Stomach (tissue), 9 donors: Measurements from ENCODE around the gene GNLY. TPM values are rescaled to one million over a fixed set of nuclear protein-coding genes. Genes with fewer than 3 reads are reported as not detected.
A peak's percentile ranks its signal among the peaks of the same experiment; 100 is the strongest.

Experiments
- DNase-seq, 2 donors: peaks; one replicate each; pipeline versions ENCODE4 v3.0.0 to v3.0.0-alpha.2; 2013 to 2019
- H3K27ac ChIP-seq, 5 donors: fragments of 200-600 bp in 4 of 5; sonication (generic) in 4 of 5; one replicate each; pipeline ENCODE4 v1.5.1; 2013 to 2019; ENCODE audit warnings: mild to moderate bottlenecking in 1 of 5, moderate library complexity in 1 of 5
- H3K27me3 ChIP-seq, 3 donors: fragments of 200-600 bp; sonication (generic); one replicate each; pipeline ENCODE4 v1.5.1; 2017 to 2019; ENCODE audit warnings: mixed run types in 1 of 3
- H3K36me3 ChIP-seq, 4 donors: fragments of 200-600 bp; sonication (generic); 1 replicate in 3 of 4; 2 replicates in 1 of 4; pipeline ENCODE4 v1.5.1; 2016 to 2019
- H3K4me1 ChIP-seq, 4 donors: fragments of 200-600 bp; sonication (generic); one replicate each; pipeline ENCODE4 v1.5.1; 2016 to 2019
- H3K4me3 ChIP-seq, 4 donors: fragments of 200-600 bp; sonication (generic) in 3 of 4; one replicate each; pipeline ENCODE4 v1.5.1; 2016 to 2019; ENCODE audit warnings: mild to moderate bottlenecking in 1 of 4
- H3K9me3 ChIP-seq, 4 donors: fragments of 200-600 bp; sonication (generic); one replicate each; pipeline ENCODE4 v1.5.1; 2016 to 2019
- EP300 ChIP-seq: sonication (generic); formaldehyde crosslinking; IDR thresholded peaks from one replicate; pipeline ENCODE4 v1.6.1; 2017; ENCODE audit warnings: antibody characterized with exemption
- POLR2A ChIP-seq, 4 donors: fragments of 450-650 bp; IDR thresholded peaks; one replicate each; pipeline ENCODE4 v1.6.1; 2016; ENCODE audit warnings: antibody characterized with exemption in 4 of 4, control low read depth in 2 of 4, mild to moderate bottlenecking in 1 of 4, moderate library complexity in 1 of 4
- POLR2AphosphoS5 ChIP-seq, 3 donors: sonication (generic); formaldehyde crosslinking; IDR thresholded peaks; one replicate each; pipeline ENCODE4 v1.6.1; 2016; ENCODE audit warnings: antibody characterized with exemption in 3 of 3
- WGBS, 5 donors: extraction: QIAGEN DNeasy Blood & Tissue Kit in 3 of 5; methylation state at CpG; one replicate each; pipeline versions ENCODE4 v1.1.5 to v1.1.7; 2013 to 2018; 5-methylcytosine and 5-hydroxymethylcytosine counted together
- intact Hi-C: fragments of 100-400 bp; cut with DNase I; formaldehyde crosslinking; loops from one replicate; pipeline ENCODE4 v1.15.1; 2023; ENCODE audit warnings: low total_unique reads
- polyA plus RNA-seq, 3 donors: library from polyadenylated mRNA; stranded (reverse); fragments of 200-250 nt; gene quantifications; one replicate each; pipeline ENCODE4 v1.2.3, GENCODE V29; 2013
- total RNA-seq, 5 donors: library from RNA; depleted of rRNA; stranded (reverse); fragments of >200 nt; gene quantifications; one replicate each; pipeline versions ENCODE4 v1.1.0 to v1.2.3, GENCODE V29; 2014 to 2016
- TF ChIP-seq, protein P1 (sequence below), 7 experiments: fragments of 450-650 bp in 4 of 7; fragments of 200-600 bp in 3 of 7; sonication (generic) in 3 of 7; IDR thresholded peaks; one replicate each; pipeline ENCODE4 v1.5.1; 2016 to 2019; ENCODE audit warnings: antibody characterized with exemption in 7 of 7, control low read depth in 2 of 7, mild to moderate bottlenecking in 1 of 7
- donor health status: healthy with polysubstance abuse.
- donor health status: Bipolar disorder and iron deficiency.
- donor health status: healthy.

GNLY gene
- total and polyA plus RNA-seq, 8 donors: 0.72 to 5.8 (median 1.7) TPM; not detected in 3

DNA sequence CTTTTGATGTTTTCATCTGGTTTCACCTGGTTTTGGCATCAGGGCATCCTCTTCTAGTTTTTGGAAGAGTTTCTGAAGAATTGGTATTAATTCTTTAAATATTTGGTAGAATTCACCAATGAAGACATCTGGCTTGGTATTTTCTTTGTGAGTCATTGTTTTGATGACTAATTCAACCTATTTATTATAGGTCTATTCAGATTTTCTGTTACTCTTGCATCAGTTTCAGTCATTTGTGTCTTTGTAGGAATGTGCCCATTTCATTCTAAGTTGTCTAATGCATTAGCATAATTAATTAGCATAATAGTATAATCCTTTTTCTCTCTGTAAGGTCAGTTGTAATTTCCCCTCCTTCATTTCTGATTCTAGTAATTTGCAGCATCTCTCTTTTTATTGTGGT, 8.0 kb downstream of the GNLY start:
- H3K27ac ChIP-seq: no peak overlapping the region
- DNase-seq: no peak
- no peak overlapping the region for H3K4me3 ChIP-seq
- H3K9me3 ChIP-seq: no peaks in the 10 kb centered on the region
- peaks cover 24 to 44% (median 26%) of the 10 kb centered on the region in 4 donors for H3K4me1 ChIP-seq
- intact Hi-C loops: no loop called here
- H3K36me3 ChIP-seq: no peaks in the 10 kb centered on the region
- TF ChIP-seq POLR2A (IDR thresholded peaks at IDR 0.05) (no peak), POLR2AphosphoS5 (IDR thresholded peaks at IDR 0.05) (no peak), EP300 (no peak)
- TF ChIP-seq, protein P1, sequence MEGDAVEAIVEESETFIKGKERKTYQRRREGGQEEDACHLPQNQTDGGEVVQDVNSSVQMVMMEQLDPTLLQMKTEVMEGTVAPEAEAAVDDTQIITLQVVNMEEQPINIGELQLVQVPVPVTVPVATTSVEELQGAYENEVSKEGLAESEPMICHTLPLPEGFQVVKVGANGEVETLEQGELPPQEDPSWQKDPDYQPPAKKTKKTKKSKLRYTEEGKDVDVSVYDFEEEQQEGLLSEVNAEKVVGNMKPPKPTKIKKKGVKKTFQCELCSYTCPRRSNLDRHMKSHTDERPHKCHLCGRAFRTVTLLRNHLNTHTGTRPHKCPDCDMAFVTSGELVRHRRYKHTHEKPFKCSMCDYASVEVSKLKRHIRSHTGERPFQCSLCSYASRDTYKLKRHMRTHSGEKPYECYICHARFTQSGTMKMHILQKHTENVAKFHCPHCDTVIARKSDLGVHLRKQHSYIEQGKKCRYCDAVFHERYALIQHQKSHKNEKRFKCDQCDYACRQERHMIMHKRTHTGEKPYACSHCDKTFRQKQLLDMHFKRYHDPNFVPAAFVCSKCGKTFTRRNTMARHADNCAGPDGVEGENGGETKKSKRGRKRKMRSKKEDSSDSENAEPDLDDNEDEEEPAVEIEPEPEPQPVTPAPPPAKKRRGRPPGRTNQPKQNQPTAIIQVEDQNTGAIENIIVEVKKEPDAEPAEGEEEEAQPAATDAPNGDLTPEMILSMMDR (IDR thresholded peaks at IDR 0.05): no peak
- peaks cover 0 to 4% (median 0%) of the 10 kb centered on the region in 3 donors for H3K27me3 ChIP-seq

DNA sequence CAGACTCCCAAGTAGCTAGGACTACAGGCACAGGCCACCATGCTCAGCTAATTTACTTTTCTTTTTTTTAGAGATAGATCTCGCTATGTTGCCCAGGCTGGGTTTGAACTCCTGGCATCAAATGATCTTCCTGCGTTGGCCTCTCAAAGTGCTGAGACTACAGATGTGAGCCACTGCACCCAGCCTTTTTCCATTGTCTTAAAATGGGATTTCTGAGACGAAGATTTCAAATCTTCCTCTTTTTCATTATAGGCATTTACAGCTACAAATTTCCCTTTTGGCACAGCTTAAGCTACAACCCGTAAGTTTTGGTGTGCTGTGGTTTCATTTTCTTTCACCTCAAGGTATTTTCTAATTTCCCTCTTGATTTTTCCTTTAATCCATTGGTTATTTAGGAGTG, 8.6 kb downstream of the GNLY start:
- TF ChIP-seq, protein P1 (IDR thresholded peaks at IDR 0.05): no peak
- TF ChIP-seq EP300 (no peak), POLR2A (IDR thresholded peaks at IDR 0.05) (no peak), POLR2AphosphoS5 (IDR thresholded peaks at IDR 0.05) (no peak)
- 72 to 77% (median 74%) methylated on average over 4 of the region's 4 CpGs for WGBS, 5 donors
- Histone ChIP-seq H3K27me3 (no peaks in the 10 kb centered on the region), H3K36me3 (no peaks in the 10 kb centered on the region), H3K4me1 (peaks cover 30 to 50% (median 32%) of the 10 kb centered on the region in 4 donors), H3K9me3 (no peaks in the 10 kb centered on the region), H3K27ac (no peak overlapping the region), H3K4me3 (no peak overlapping the region)
- intact Hi-C loops: no loop called here
- DNase-seq: no peak

DNA sequence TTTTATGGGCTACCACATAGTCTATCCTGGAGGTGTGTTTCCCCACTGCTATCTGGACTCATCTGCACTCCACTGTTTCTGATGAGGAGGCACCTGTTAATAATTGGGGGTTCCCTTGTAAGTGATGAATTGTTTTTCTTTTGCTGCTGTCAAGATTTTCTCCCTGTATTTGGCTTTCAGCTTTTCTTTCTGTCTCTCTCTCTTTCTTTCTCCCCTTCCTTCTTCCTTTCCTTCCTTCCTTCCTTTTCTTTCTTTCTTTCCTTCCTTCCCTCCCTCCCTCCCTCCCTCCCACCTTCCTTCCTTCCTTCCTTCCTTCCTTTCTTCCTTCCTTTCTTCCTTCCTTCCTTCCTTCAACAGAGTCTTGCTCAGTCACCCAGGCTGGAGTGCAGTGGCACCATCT, 9.2 kb downstream of the GNLY start:
- no peaks in the 10 kb centered on the region for H3K9me3 ChIP-seq
- H3K36me3 ChIP-seq: no peaks in the 10 kb centered on the region
- H3K4me3 ChIP-seq: no peak overlapping the region
- intact Hi-C loops: no loop called here
- TF ChIP-seq POLR2A (IDR thresholded peaks at IDR 0.05) (no peak), POLR2AphosphoS5 (IDR thresholded peaks at IDR 0.05) (no peak)
- H3K27me3 ChIP-seq: no peaks in the 10 kb centered on the region
- DNase-seq: no peak
- H3K27ac ChIP-seq: no peak overlapping the region
- peaks cover 30 to 56% (median 34%) of the 10 kb centered on the region in 4 donors for H3K4me1 ChIP-seq

DNA sequence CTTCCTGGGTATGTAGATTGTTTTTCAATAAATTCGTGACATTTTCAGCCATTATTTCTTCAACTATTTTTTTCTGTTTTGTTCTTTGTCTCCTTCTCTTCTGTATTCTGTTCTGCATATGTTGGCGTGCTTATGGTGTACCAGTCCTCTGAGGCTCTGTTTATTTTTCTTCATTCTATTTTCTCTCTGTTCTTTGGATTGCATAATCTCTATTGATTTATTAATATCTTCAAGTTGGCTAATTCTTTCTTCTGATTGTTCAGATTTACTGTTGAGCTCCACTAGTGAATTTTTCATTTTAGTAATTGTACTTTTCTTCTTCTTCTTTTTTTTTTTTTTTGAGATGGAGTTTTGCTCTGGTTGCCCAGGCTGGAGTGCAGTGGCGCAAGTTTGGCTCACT, 9.9 kb downstream of the GNLY start:
- intact Hi-C loops: no loop called here
- Histone ChIP-seq H3K4me3 (no peak overlapping the region), H3K36me3 (no peaks in the 10 kb centered on the region), H3K9me3 (no peaks in the 10 kb centered on the region), H3K4me1 (peaks cover 30 to 63% (median 34%) of the 10 kb centered on the region in 4 donors), H3K27me3 (no peaks in the 10 kb centered on the region), H3K27ac (peak overlapping the region in 2 of 5 donors; percentile 76 to 87)
- TF ChIP-seq POLR2A (IDR thresholded peaks at IDR 0.05) (no peak), POLR2AphosphoS5 (IDR thresholded peaks at IDR 0.05) (no peak), EP300 (no peak)
- TF ChIP-seq, protein P1 (IDR thresholded peaks at IDR 0.05): no peak
- 69 to 84% (median 74%) methylated on average over 3 of the region's 3 CpGs for WGBS, 5 donors
- no peak for DNase-seq

DNA sequence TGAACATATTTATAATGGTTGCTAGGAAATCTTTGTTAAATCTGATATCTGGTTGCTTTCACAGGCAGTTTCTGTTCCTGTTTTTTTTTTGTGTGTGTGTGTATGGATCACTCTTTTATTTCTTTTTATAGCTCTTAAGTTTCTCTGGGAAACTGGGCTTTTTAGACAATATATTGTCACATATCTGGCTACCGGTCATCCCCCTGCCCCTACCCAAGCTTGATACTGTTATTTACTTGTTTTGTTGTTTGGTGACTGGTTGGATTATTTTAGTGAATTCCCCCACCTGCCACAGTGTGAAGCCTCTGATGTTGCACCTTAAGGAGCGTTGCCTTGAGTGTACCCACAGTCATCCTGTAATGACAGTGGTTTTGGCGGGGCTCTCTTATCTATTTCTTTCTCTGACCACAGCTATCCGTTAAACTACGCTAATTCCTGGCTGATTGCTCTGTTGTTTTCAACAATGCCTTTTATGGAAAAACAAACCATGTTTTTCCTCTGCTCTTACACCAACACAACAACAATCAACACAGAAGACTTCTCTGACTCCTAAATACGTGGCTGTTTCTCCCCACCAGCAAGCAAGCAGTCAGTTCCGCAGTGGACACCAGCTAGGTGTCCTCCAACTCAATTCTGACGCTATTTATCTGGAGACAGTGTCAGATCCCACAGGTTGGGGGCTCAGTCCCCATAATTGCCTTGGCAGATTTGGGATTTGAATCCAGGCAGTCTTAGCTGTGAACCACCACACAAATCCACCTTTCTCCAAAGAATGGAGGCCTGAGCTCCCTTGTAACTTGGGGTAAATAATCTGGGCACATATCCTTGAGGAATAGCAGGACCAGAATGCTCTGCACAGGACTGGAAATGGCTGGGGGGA, 10.9 kb downstream of the GNLY start:
- Histone ChIP-seq H3K4me1 (peaks cover 31 to 70% (median 36%) of the 10 kb centered on the region in 4 donors), H3K27ac (peak overlapping the region; percentile 43 to 87 (median 76)), H3K36me3 (no peaks in the 10 kb centered on the region), H3K9me3 (no peaks in the 10 kb centered on the region), H3K27me3 (no peaks in the 10 kb centered on the region), H3K4me3 (no peak overlapping the region)
- WGBS, 5 donors: 64 to 75% (median 73%) methylated on average over 8 of the region's 8 CpGs
- DNase-seq: no peak
- intact Hi-C loops: no loop called here
- TF ChIP-seq POLR2A (IDR thresholded peaks at IDR 0.05) (no peak), EP300 (no peak), POLR2AphosphoS5 (IDR thresholded peaks at IDR 0.05) (no peak)
- TF ChIP-seq, protein P1 (IDR thresholded peaks at IDR 0.05): no peak
